Measurements from ENCODE around the gene MAMDC4. TPM values are rescaled to one million over a fixed set of nuclear protein-coding genes. Genes with fewer than 3 reads are reported as not detected.
"Not testable (repeated sequence)": the region's sequence is repeated elsewhere in the genome, so short reads cannot be mapped to it uniquely, and the experiment has no call there.

The MAMDC4 gene
- total and polyA plus RNA-seq, 4 experiments from 2014 or later = 9.3 to 11.7 TPM; not detected in 2

DNA sequence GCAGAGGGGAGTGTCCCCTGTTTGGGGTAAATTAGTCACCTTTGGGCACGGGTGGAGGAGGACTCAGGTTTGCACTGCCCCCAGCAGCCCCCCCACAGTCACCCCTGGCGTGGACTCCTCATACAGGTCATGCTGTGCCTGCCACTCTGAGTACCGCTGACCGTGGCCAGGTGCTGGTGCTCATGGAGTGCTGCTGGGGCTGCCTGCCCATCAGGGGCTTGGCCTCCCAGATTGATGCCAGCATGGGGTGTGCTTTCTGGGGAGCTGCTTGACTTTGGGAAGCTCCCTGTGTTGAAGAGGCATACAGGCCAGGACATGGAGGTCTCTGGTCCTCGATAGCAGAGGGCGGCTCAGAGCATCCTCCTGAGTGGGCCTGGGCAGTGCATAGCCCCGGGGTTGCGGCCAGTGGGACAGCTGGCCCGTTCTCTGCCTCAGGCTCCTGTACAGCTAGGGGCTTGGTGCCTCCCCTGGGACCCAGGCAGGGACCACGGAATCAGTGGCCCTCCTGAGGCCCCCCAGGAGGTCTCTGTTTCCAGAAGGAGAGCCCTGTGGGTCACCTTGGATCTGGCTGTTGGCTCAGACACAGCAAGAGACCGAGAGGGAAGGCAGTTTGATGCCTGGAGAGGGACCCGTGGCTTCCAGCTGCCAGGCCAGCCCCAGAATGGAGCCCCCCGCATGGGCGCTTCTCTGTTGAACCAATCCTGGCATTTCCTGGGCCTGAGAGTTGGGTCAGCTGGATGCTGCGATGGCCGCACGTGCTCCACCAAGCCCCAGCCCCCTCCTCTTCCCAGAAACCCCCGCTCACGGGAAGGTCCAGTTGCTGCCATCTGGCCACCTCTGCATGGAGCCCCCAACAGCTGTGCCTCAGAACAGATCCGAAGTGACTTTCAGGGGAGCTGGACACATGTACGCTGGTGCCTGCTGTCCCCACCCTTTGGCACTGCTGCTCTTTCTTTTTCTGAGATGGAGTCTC lies 15.9 kb upstream of the MAMDC4 start:
- intact Hi-C loops (cut with micrococcal nuclease) = no loop called here

DNA sequence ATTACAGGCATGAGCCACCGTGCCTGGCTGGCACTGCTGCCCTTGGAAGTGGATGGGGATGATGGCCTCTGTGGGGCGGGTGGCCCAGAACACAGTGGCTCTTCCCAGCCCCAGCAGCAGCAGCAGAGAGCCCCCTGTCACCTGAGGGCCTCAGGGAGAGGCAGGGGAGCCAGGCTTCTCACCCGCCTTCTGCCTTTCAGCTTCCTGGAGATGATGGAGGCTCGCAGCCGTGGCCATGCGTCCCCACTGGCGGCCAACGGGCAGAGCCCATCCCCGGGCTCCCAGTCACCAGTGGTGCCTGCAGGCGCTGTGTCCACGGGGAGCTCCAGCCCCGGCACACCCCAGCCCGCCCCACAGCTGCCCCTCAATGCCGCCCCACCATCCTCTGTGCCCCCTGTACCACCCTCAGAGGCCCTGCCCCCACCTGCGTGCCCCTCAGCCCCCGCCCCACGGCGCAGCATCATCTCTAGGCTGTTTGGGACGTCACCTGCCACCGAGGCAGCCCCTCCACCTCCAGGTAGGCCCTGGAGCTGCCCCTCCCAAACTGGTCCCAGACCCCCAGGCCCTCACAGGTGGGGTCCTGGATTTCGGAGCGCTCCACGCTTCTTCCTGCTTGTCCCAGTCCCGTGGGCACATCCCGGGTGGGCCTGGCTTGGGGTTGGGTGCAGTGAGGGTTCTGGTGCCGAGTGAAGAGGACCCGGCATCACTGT lies 14.8 kb upstream of the MAMDC4 start:
- Mint-ChIP-seq H3K27ac (no peak overlapping the region), H3K27me3 (peaks cover 0 to under 1% of the 10 kb centered on the region in 2 donors), H3K4me1 (peaks cover 2 to 8% (median 5%) of the 10 kb centered on the region in 4 donors), H3K36me3 (peaks cover 2 to 17% of the 10 kb centered on the region in 2 donors), H3K4me3 (no peak overlapping the region), H3K9me3 (no peaks in the 10 kb centered on the region)
- ChIA-PET CTCF (ENCODE audit: partially characterized antibody) (no interaction called here), POLR2A (ENCODE audit: partially characterized antibody) (no interaction called here)
- DNase-seq = peak in 1 of 5 donors; percentile 18
- Histone ChIP-seq H3K4me3 (ENCODE audit: low read length in 2 of 2) (no peak overlapping the region), H3K4me1 (ENCODE audit: insufficient read depth, low read length) (peaks cover 6% of the 10 kb centered on the region), H3K36me3 (ENCODE audit: insufficient read depth, low read length) (no peaks in the 10 kb centered on the region), H3K27me3 (ENCODE audit: insufficient read depth, low read length) (no peaks in the 10 kb centered on the region), H3K27ac (ENCODE audit: low read depth, low read length) (no peak overlapping the region), H3K9me3 (ENCODE audit: control insufficient read depth in 1 of 2, low read length in 2 of 2) (no peaks in the 10 kb centered on the region)
- intact Hi-C loops (cut with micrococcal nuclease) = no loop called here

More for the DNA sequence above, 15.9 kb upstream of the MAMDC4 start:
- DNase-seq = peak in 1 of 5 donors; percentile 18
- Mint-ChIP-seq H3K27me3 (no peaks in the 10 kb centered on the region), H3K36me3 (peaks cover 5 to 18% of the 10 kb centered on the region in 2 donors), H3K27ac (no peak overlapping the region), H3K4me3 (no peak overlapping the region), H3K9me3 (no peaks in the 10 kb centered on the region), H3K4me1 (peaks cover 0 to 4% (median 0%) of the 10 kb centered on the region in 4 donors)
- Histone ChIP-seq H3K4me3 (ENCODE audit: low read length in 2 of 2) (no peak overlapping the region), H3K9me3 (ENCODE audit: control insufficient read depth in 1 of 2, low read length in 2 of 2) (no peaks in the 10 kb centered on the region), H3K36me3 (ENCODE audit: insufficient read depth, low read length) (peaks cover 3% of the 10 kb centered on the region), H3K27ac (ENCODE audit: low read depth, low read length) (no peak overlapping the region), H3K4me1 (ENCODE audit: insufficient read depth, low read length) (no peaks in the 10 kb centered on the region), H3K27me3 (ENCODE audit: insufficient read depth, low read length) (no peaks in the 10 kb centered on the region)
- ChIA-PET CTCF (ENCODE audit: partially characterized antibody) (no interaction called here), POLR2A (ENCODE audit: partially characterized antibody) (interaction anchor here (0.5 to 1.2 kb wide), 3 partner anchors 36 to 406 kb away, joined by 3 to 4 read pairs (median 3); no protein-coding TSS in a partner anchor)

DNA sequence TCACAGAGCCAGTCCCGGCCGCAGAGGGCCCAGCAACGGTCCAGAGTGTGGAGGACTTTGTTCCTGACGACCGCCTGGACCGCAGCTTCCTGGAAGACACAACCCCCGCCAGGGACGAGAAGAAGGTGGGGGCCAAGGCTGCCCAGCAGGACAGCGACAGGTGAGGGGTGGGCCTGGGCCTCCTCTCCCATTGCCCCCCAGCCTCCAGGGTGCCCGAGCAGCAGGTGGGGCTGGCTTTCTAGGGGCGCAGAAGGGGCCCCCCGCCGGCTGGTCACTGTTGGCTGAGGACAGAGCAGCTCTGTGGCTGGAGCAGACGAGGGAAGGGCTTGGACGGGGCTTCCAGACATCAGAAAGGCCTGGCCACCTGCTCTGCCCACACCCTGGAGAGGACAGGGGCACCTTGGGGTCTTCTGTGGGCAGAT lies 14.3 kb upstream of the MAMDC4 start:
- H3K36me3 ChIP-seq (ENCODE audit: insufficient read depth, low read length); intact Hi-C loops (cut with micrococcal nuclease); H3K27ac ChIP-seq (ENCODE audit: low read depth, low read length); H3K9me3 ChIP-seq (ENCODE audit: control insufficient read depth in 1 of 2, low read length in 2 of 2); POLR2A ChIA-PET (ENCODE audit: partially characterized antibody); H3K4me1 ChIP-seq (ENCODE audit: insufficient read depth, low read length); DNase-seq; H3K27me3 Mint-ChIP-seq; H3K9me3 Mint-ChIP-seq; H3K4me3 ChIP-seq (ENCODE audit: low read length in 2 of 2); H3K27me3 ChIP-seq (ENCODE audit: insufficient read depth, low read length); H3K27ac Mint-ChIP-seq; H3K4me3 Mint-ChIP-seq; CTCF ChIA-PET (ENCODE audit: partially characterized antibody): not testable (repeated sequence)
- Mint-ChIP-seq H3K4me1 (peaks cover 2 to 11% (median 6%) of the 10 kb centered on the region in 4 donors), H3K36me3 (peaks cover 0 to 16% of the 10 kb centered on the region in 2 donors)

DNA sequence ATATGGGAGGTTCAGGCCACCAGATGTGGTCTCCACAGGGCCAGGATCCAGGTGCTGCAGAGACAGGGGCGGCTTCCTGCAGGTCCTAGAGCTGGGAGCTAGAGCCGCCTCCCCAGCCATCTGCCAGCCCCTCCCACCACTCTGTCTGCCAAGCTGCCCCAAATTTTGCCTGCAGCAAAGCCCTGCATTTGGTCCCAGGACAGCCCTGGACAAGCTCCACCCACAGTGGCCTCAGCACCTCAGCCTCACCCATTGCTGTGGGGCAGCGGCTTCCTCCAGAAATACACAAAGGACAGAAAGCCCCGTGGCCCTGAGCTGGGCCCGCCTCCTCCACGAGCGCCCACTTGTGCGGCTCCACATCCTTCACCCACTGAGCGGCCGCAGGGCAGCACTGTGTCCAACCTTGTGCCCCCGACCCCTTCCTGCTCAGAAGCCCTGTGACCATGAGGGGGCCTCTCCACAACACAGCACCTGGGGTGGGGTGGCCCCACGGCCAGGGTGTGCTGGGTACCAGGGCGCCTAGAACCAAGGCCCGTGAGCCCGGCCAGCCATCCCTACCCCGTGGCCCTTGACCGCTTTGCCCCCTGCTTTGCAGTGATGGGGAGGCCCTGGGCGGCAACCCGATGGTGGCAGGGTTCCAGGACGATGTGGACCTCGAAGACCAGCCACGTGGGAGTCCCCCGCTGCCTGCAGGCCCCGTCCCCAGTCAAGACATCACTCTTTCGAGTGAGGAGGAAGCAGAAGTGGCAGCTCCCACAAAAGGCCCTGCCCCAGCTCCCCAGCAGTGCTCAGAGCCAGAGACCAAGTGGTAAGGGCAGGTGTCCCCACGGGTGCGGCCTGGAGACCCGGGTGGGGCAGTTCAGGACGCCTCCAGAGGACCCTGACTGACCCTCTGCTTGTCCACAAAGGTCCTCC lies 13.6 kb upstream of the MAMDC4 start:
- H3K9me3 Mint-ChIP-seq = no peaks in the 10 kb centered on the region
- peaks cover 1 to 3% of the 10 kb centered on the region in 2 donors for H3K27me3 Mint-ChIP-seq
- H3K36me3 Mint-ChIP-seq = peaks cover 0 to 16% of the 10 kb centered on the region in 2 donors
- H3K9me3 ChIP-seq (ENCODE audit: control insufficient read depth in 1 of 2, low read length in 2 of 2) = no peaks in the 10 kb centered on the region
- intact Hi-C loops (cut with micrococcal nuclease) = no loop called here
- ChIA-PET CTCF (ENCODE audit: partially characterized antibody) (interaction anchor here (1.4 kb wide), 1 partner anchor 18 kb away, joined by 3 read pairs; no protein-coding TSS in a partner anchor), POLR2A (ENCODE audit: partially characterized antibody) (no interaction called here)
- peaks cover 4 to 15% (median 8%) of the 10 kb centered on the region in 4 donors for H3K4me1 Mint-ChIP-seq
- H3K27me3 ChIP-seq (ENCODE audit: insufficient read depth, low read length) = no peaks in the 10 kb centered on the region
- no peak overlapping the region for H3K4me3 Mint-ChIP-seq
- H3K4me3 ChIP-seq (ENCODE audit: low read length in 2 of 2) = no peak overlapping the region
- H3K36me3 ChIP-seq (ENCODE audit: insufficient read depth, low read length) = no peaks in the 10 kb centered on the region
- peaks cover 12% of the 10 kb centered on the region for H3K4me1 ChIP-seq (ENCODE audit: insufficient read depth, low read length)
- no peak overlapping the region for H3K27ac ChIP-seq (ENCODE audit: low read depth, low read length)
- DNase-seq = peak in 1 of 5 donors; percentile 28
- peak overlapping the region in 1 of 7 donors; percentile 65 for H3K27ac Mint-ChIP-seq

DNA sequence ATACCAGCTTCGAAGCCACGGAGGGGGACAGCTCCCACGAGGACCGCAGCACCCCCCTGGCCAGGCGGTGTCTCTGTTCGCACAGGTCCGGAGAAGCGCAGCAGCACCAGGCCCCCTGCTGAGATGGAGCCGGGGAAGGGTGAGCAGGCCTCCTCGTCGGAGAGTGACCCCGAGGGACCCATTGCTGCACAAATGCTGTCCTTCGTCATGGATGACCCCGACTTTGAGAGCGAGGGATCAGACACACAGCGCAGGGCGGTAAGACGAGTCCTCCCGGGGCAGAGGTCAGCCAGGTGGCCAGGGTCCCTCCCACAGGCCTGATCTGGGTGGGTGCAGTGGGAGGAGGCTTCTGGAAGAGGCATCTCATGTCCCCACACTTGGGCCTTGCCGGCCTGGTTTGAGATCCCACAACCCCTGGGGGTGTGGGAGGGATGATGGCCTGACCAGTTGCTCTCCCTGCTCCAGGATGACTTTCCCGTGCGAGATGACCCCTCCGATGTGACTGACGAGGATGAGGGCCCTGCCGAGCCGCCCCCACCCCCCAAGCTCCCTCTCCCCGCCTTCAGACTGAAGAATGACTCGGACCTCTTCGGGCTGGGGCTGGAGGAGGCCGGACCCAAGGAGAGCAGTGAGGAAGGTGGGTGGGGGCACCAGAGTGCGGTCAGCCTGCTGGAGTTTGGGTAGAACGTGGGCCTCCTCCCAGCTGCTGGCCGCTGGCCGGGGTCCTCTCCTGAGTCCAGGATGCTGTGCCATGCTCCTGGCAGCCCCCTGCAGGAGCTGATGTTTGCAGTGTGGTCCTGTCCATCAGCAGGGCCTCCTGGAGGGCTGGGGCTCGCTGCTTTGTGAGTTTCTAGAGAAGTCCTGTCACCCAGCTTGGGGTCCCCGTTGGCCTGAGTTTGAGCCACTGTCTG lies 12.7 kb upstream of the MAMDC4 start:
- Mint-ChIP-seq H3K27ac (peak overlapping the region in 2 of 7 donors; percentile 31 to 81), H3K36me3 (peaks cover 0 to 10% of the 10 kb centered on the region in 2 donors), H3K4me3 (peak overlapping the region in 1 of 8 donors; percentile 74), H3K9me3 (no peaks in the 10 kb centered on the region), H3K4me1 (peaks cover 5 to 18% (median 10%) of the 10 kb centered on the region in 4 donors), H3K27me3 (peaks cover 3% of the 10 kb centered on the region in 2 donors)
- ChIA-PET POLR2A (ENCODE audit: partially characterized antibody) (no interaction called here), CTCF (ENCODE audit: partially characterized antibody) (interaction anchor here (1.4 kb wide), 1 partner anchor 17 kb away, joined by 3 read pairs; no protein-coding TSS in a partner anchor)
- Histone ChIP-seq H3K4me1 (ENCODE audit: insufficient read depth, low read length) (peaks cover 13% of the 10 kb centered on the region), H3K27ac (ENCODE audit: low read depth, low read length) (no peak overlapping the region), H3K9me3 (ENCODE audit: control insufficient read depth in 1 of 2, low read length in 2 of 2) (no peaks in the 10 kb centered on the region), H3K27me3 (ENCODE audit: insufficient read depth, low read length) (no peaks in the 10 kb centered on the region), H3K4me3 (ENCODE audit: low read length in 2 of 2) (no peak overlapping the region), H3K36me3 (ENCODE audit: insufficient read depth, low read length) (no peaks in the 10 kb centered on the region)
- intact Hi-C loops (cut with micrococcal nuclease) = loop anchor here (5.0 kb wide), 1 partner anchor 32 kb away; the partner anchor contains the start of gene RABL6
- peak in 1 of 5 donors; percentile 22 for DNase-seq
